ENCODE measurements around the gene SLX4.

SLX4 gene

GRCh38 chr16:3580251-3580651, 31.2 kb downstream of the SLX4 start:
- DNase-seq, result no peak

GRCh38 chr16:3579776-3580175, 31.6 kb downstream of the SLX4 start:
- DNase-seq, result no peak

- DNase-seq, result peak; percentile 53
Observed at GRCh38 chr16:3578610-3579551, 32.5 kb downstream of the SLX4 start.

- no peak for DNase-seq
Observed at GRCh38 chr16:3578121-3578520, 33.3 kb downstream of the SLX4 start.

GRCh38 chr16:3577302-3577752, 34.1 kb downstream of the SLX4 start, which contains the start of gene NLRC3:
NLRC3 (minus strand) TSS chr16:3577403; CDS start chr16:3565036, 12,367 bp downstream.
- DNase-seq, result no peak

- DNase-seq, result no peak
Observed at GRCh38 chr16:3576211-3576610, 35.2 kb downstream of the SLX4 start.

GRCh38 chr16:3575491-3575890, 35.9 kb downstream of the SLX4 start:
- DNase-seq, result no peak

- no peak for DNase-seq
Observed at GRCh38 chr16:3574195-3574594, 37.2 kb downstream of the SLX4 start.

GRCh38 chr16:3573146-3573815, 38.1 kb downstream of the SLX4 start:
- no peak for DNase-seq

- DNase-seq, result no peak
Observed at GRCh38 chr16:3570420-3571062, 40.9 kb downstream of the SLX4 start.

GRCh38 chr16:3569851-3570250, 41.6 kb downstream of the SLX4 start:
- no peak for DNase-seq

- no peak for DNase-seq
Observed at GRCh38 chr16:3566990-3567389, 44.4 kb downstream of the SLX4 start.

- no peak for DNase-seq
Observed at GRCh38 chr16:3564889-3565141, 46.6 kb downstream of the SLX4 start.

GRCh38 chr16:3564130-3564888, 47.1 kb downstream of the SLX4 start:
- no peak for DNase-seq

- no peak for DNase-seq
Observed at GRCh38 chr16:3562914-3563480, 48.4 kb downstream of the SLX4 start.

GRCh38 chr16:3561626-3562025, 49.8 kb downstream of the SLX4 start:
- DNase-seq, result no peak

- DNase-seq, result no peak
Observed at GRCh38 chr16:3554351-3554928, 57.0 kb downstream of the SLX4 start.

- DNase-seq, result no peak
Observed at GRCh38 chr16:3553138-3553923, 58.1 kb downstream of the SLX4 start.

GRCh38 chr16:3550851-3551847, 60.3 kb downstream of the SLX4 start:
- no peak for DNase-seq

- DNase-seq, result no peak
Observed at GRCh38 chr16:3549906-3550305, 61.5 kb downstream of the SLX4 start.
